Mesothelial cell of epicardium (in vitro differentiated cells): Measurements from ENCODE around the gene TRHDE. TPM values are rescaled to one million over a fixed set of nuclear protein-coding genes. Genes with fewer than 3 reads are reported as not detected.

Experiments used
- DNase-seq, 2 experiments: peaks; one replicate each; pipeline ENCODE4 v3.0.0; 2021; ENCODE audit warnings: low spot score in 2 of 2; ENCODE audit not compliant: unreplicated experiment in 2 of 2
- H3K27ac Mint-ChIP-seq: 2 replicates; pipeline ENCODE4 v1.8.0; 2021; ENCODE audit warnings: mixed read lengths
- H3K27me3 Mint-ChIP-seq: 2 replicates; pipeline ENCODE4 v1.8.0; 2021; ENCODE audit warnings: low read depth, mixed read lengths
- H3K36me3 Mint-ChIP-seq: 2 replicates; pipeline ENCODE4 v1.8.0; 2021; ENCODE audit warnings: mixed read lengths
- H3K4me1 Mint-ChIP-seq: 2 replicates; pipeline ENCODE4 v1.8.0; 2021; ENCODE audit warnings: mixed read lengths
- H3K4me3 Mint-ChIP-seq: 2 replicates; pipeline ENCODE4 v1.8.0; 2021; ENCODE audit warnings: mild to moderate bottlenecking, moderate library complexity, mixed read lengths
- H3K9me3 Mint-ChIP-seq: 2 replicates; pipeline ENCODE4 v1.8.0; 2021; ENCODE audit warnings: mixed read lengths
- total RNA-seq: library from RNA; stranded (reverse); gene quantifications from 3 replicates; pipeline ENCODE4 v1.2.1, GENCODE V29; 2021
- TF ChIP-seq, protein P1 (sequence below): fragments of 200-600 bp; sonication (generic); IDR thresholded peaks from one replicate; pipeline ENCODE4 v1.5.0; 2021; ENCODE audit warnings: antibody characterized with exemption; ENCODE audit not compliant: unreplicated experiment

The TRHDE gene
- total RNA-seq, 1 donor from 2014 or later: 1.0 TPM

DNA sequence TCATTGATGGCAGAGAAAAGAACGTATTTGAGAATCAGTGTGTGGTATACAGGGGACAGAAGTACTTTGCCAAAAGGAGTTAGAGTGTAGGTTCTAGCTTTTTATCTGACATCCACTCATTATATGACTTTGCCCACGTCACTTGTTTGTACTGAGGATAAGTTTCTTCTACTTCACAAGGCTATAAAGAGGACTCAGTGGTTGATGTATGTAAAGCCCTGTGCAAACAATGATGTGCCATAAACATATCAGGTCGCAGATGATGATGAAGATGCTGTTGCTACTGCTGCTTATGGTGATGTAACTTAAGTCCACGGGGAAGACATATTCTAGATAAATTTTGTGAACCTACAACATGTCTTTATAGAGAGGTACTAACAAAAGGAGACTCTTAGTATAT lies 66.3 kb downstream of the TRHDE start:
- DNase-seq: no peak
- Mint-ChIP-seq H3K9me3 (no peaks in the 10 kb centered on the region), H3K4me3 (no peak overlapping the region), H3K36me3 (no peaks in the 10 kb centered on the region), H3K27ac (no peak overlapping the region), H3K4me1 (peaks cover 3% of the 10 kb centered on the region), H3K27me3 (peaks cover 27% of the 10 kb centered on the region)
- TF ChIP-seq, protein P1, sequence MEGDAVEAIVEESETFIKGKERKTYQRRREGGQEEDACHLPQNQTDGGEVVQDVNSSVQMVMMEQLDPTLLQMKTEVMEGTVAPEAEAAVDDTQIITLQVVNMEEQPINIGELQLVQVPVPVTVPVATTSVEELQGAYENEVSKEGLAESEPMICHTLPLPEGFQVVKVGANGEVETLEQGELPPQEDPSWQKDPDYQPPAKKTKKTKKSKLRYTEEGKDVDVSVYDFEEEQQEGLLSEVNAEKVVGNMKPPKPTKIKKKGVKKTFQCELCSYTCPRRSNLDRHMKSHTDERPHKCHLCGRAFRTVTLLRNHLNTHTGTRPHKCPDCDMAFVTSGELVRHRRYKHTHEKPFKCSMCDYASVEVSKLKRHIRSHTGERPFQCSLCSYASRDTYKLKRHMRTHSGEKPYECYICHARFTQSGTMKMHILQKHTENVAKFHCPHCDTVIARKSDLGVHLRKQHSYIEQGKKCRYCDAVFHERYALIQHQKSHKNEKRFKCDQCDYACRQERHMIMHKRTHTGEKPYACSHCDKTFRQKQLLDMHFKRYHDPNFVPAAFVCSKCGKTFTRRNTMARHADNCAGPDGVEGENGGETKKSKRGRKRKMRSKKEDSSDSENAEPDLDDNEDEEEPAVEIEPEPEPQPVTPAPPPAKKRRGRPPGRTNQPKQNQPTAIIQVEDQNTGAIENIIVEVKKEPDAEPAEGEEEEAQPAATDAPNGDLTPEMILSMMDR: no peak

DNA sequence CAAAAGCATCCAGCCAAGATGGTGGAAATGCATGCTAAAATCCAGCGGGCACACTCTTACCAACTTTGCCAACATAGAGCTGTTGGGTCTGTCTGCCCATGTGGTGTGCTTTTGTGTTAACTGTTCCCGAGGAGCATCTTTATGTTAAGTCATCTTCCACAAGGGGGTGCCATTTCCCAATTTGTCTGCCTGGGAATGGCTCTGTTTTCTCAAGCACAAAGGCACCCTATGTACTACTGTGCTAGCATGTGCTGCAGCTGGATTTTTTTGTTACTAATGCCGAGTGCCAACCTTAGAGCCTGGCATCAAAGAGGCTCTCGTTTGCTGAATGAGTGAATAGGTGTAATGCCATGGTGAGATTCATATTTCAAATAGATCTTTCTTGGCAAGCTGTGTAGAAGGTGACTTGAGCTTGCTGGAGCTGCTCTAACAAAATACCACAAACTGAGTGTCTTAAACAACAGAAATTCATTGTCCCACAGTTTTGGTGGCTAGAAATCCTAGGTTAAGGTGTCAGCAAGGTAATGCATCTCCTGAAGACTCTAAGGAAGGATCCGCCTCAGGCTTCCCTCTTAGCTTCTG lies 74.3 kb downstream of the TRHDE start:
- Mint-ChIP-seq H3K4me1 (peaks cover 29% of the 10 kb centered on the region), H3K27ac (no peak overlapping the region)
- peak; percentile 43 to 76 for DNase-seq

GRCh38 chr12:72349491-72349890 lies 77.3 kb downstream of the TRHDE start:
- Mint-ChIP-seq H3K9me3 (peaks cover 5% of the 10 kb centered on the region), H3K27ac (no peak overlapping the region), H3K4me3 (no peak overlapping the region), H3K4me1 (peaks cover 29% of the 10 kb centered on the region), H3K36me3 (no peaks in the 10 kb centered on the region), H3K27me3 (peaks cover 10% of the 10 kb centered on the region)
- DNase-seq: no peak
- TF ChIP-seq, protein P1: no peak

More for the DNA sequence above, 74.3 kb downstream of the TRHDE start:
- TF ChIP-seq, protein P1: peak; percentile 72
- Mint-ChIP-seq H3K9me3 (peaks cover under 1% of the 10 kb centered on the region), H3K27me3 (peaks cover 16% of the 10 kb centered on the region), H3K36me3 (no peaks in the 10 kb centered on the region), H3K4me3 (no peak overlapping the region)

DNA sequence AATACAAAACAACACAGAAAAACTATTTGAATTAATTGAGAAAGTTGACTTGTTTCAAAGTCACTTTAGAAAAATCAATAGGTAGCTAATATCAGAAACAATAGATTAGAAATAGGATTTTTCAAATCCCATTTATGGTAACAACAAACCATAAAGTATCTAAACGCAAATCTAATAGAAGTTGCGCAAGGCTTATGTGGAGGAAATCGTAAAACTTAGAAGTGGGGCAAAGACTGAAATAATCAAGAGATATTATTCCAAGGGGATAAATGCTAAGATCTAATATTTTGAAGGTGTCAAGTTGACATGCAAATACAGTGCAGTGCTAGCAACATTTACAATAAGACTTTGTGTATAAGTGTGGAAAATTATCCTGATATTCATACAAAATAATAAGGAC lies 87.2 kb downstream of the TRHDE start:
- Mint-ChIP-seq H3K27me3 (peaks cover 4% of the 10 kb centered on the region), H3K36me3 (no peaks in the 10 kb centered on the region), H3K4me1 (peaks cover 12% of the 10 kb centered on the region), H3K4me3 (no peak overlapping the region), H3K27ac (no peak overlapping the region), H3K9me3 (peaks cover 21% of the 10 kb centered on the region)
- TF ChIP-seq, protein P1: no peak
- DNase-seq: no peak

DNA sequence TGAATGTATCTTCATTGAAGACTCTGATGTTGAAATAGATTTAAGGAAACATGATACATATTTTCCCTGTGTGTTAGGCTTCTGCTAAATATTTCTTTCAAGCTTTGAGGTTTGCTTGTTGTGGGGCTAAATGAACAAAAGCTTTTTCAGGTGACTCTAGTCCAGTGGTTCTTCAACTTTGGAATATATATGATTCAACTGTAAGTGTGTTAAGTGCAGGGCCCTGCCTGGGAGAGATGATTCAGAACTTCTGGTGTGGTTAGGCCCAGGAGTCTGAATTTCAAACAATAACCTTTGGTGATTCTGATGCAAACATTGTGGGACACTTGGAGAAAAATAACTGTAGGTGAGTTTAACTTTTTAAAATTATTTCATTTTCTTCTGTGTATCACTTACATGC lies 93.0 kb downstream of the TRHDE start:
- H3K9me3 Mint-ChIP-seq: no peaks in the 10 kb centered on the region
- H3K27ac Mint-ChIP-seq: no peak overlapping the region
- H3K27me3 Mint-ChIP-seq: peaks cover 13% of the 10 kb centered on the region
- peaks cover 23% of the 10 kb centered on the region for H3K4me1 Mint-ChIP-seq
- no peak overlapping the region for H3K4me3 Mint-ChIP-seq
- TF ChIP-seq, protein P1: no peak
- H3K36me3 Mint-ChIP-seq: no peaks in the 10 kb centered on the region
- no peak for DNase-seq

- no peak overlapping the region for H3K4me3 Mint-ChIP-seq
- H3K36me3 Mint-ChIP-seq: no peaks in the 10 kb centered on the region
- no peaks in the 10 kb centered on the region for H3K9me3 Mint-ChIP-seq
- H3K27ac Mint-ChIP-seq: no peak overlapping the region
- peaks cover 13% of the 10 kb centered on the region for H3K27me3 Mint-ChIP-seq
- TF ChIP-seq, protein P1: no peak
- H3K4me1 Mint-ChIP-seq: peaks cover 26% of the 10 kb centered on the region
- DNase-seq: no peak
Measured at GRCh38 chr12:72366255-72366654, 94.1 kb downstream of the TRHDE start.
